Panc1 (cell line): ENCODE measurements around the gene FAM83D. TPM values are rescaled to one million over a fixed set of nuclear protein-coding genes. Genes with fewer than 3 reads are reported as not detected.

Source experiments
- ATAC-seq: fragments of 200-7000 bp; cut with Tn5 transposase; 2 replicates; pipeline ENCODE4 v1.9.1; 2020; ENCODE audit warnings: mild to moderate bottlenecking, moderate library complexity
- BruUV-seq: library from RNA; stranded (reverse); fragments of 400-500 nt; replicated peaks from 2 replicates; lab custom pipeline; 2021; lab: Mats Ljungman, UMichigan
- CTCF ChIA-PET: fragments of 300-600 bp; sonication (Branson Sonifier 250); formaldehyde crosslinking; loops from one replicate; lab custom pipeline; 2022; ENCODE audit warnings: antibody characterized with exemption; lab: Charles Lee
- POLR2A ChIA-PET: fragments of 300-600 bp; sonication (Branson Sonifier 250); formaldehyde crosslinking; loops from one replicate; lab custom pipeline; 2022; ENCODE audit warnings: antibody characterized with exemption; lab: Charles Lee
- DNase-seq: peaks from one replicate; pipeline ENCODE4 v3.0.0-alpha.2; 2010; ENCODE audit warnings: low read depth, low spot score
- H3K27ac ChIP-seq: 2 replicates; pipeline ENCODE4 v1.5.1; 2011; ENCODE audit warnings: mild to moderate bottlenecking, low read length, inconsistent platforms
- H3K27me3 ChIP-seq: fragments of 200-500 bp; sonication (Bioruptor generic); 2 replicates; pipeline ENCODE4 v1.6.0; 2014; ENCODE audit warnings: low read length, inconsistent platforms; ENCODE audit not compliant: control insufficient read depth, insufficient read depth
- H3K36me3 ChIP-seq: fragments of 200-500 bp; sonication (Bioruptor generic); 2 replicates; pipeline ENCODE4 v1.5.1; 2014; ENCODE audit warnings: inconsistent platforms, mild to moderate bottlenecking, low read length, moderate library complexity; ENCODE audit not compliant: control insufficient read depth, insufficient read depth
- H3K4me1 ChIP-seq: 2 replicates; pipeline ENCODE4 v1.5.1; 2011; ENCODE audit warnings: inconsistent platforms, mild to moderate bottlenecking, low read length, moderate library complexity; ENCODE audit not compliant: control insufficient read depth, insufficient read depth
- H3K4me3 ChIP-seq, 2 experiments: 2 replicates each; pipeline ENCODE4 v1.5.1; 2011 to 2012; ENCODE audit warnings: low read depth in 2 of 2, low read length in 2 of 2, mild to moderate bottlenecking in 2 of 2, inconsistent platforms in 1 of 2, moderate library complexity in 1 of 2
- H3K9me3 ChIP-seq: fragments of 200-500 bp; sonication (Bioruptor generic); 2 replicates; pipeline ENCODE4 v1.5.1; 2014; ENCODE audit warnings: low read depth, mild to moderate bottlenecking, inconsistent platforms, low read length, moderate library complexity; ENCODE audit not compliant: control insufficient read depth, insufficient read depth
- POLR2AphosphoS5 ChIP-seq: IDR thresholded peaks from 2 replicates; pipeline ENCODE4 v1.6.1; 2012; ENCODE audit warnings: mild to moderate bottlenecking, low read depth, low read length, moderate library complexity
- SIN3A ChIP-seq: IDR thresholded peaks from 2 replicates; pipeline ENCODE4 v1.6.1; 2012; ENCODE audit warnings: low read depth, mild to moderate bottlenecking, low read length, moderate library complexity, borderline replicate concordance; ENCODE audit not compliant: insufficient read depth
- TCF7L2 ChIP-seq: IDR thresholded peaks from 2 replicates; pipeline ENCODE4 v1.6.1; 2011; ENCODE audit warnings: mild to moderate bottlenecking, low read depth, low read length, inconsistent platforms
- in situ Hi-C: cut with HindIII; loops from 2 replicates; pipeline ENCODE4 v1.10.0; 2016; ENCODE audit warnings: low sequenced_read_pairs, low pct_unique_long_range_greater_than_20kb
- intact Hi-C: fragments of 100-400 bp; cut with micrococcal nuclease; formaldehyde crosslinking; loops from one replicate; pipeline ENCODE4 v1.10.0; 2022; ENCODE audit not compliant: unreplicated experiment
- total RNA-seq: library from RNA; stranded (reverse); gene quantifications from one replicate; pipeline ENCODE4 v1.2.1, GENCODE V29; 2021; ENCODE audit not compliant: unreplicated experiment
- TF ChIP-seq, protein P1 (sequence below), 2 experiments: IDR thresholded peaks; 2 replicates each; pipeline ENCODE4 v1.6.1; 2011 to 2012; ENCODE audit warnings: low read depth in 2 of 2, control low read depth in 1 of 2, low read length in 1 of 2, mild to moderate bottlenecking in 1 of 2, moderate library complexity in 1 of 2; ENCODE audit not compliant: insufficient read depth in 1 of 2
- TF ChIP-seq, protein P2 (sequence below): fragments of 450-650 bp; IDR thresholded peaks from 2 replicates; pipeline ENCODE4 v1.5.1; 2017; ENCODE audit warnings: mild to moderate bottlenecking

Gene FAM83D
- total RNA-seq, 1 experiment from 2014 or later, result 30.9 TPM

DNA sequence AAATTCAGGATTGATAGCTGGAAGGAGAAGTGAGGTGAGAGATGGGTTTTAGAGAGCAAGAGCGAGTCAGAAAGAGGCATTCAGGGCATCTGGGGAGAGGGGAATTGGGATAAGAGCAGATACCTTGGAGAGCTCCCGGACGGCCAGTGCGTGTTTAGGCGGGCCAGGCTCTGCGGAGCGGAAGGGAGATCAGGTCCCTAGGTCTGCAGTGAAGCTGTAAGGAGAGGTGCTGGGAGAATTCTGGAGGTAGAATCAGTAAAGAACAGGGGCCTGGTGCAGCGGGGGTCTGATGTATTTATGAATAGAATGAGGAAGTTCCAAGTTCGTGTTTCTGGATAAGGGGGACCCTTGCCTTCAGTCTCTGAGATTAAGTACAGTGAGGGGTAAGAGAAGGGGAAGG lies 47.4 kb upstream of the FAM83D start:
- no peak overlapping the region for H3K27ac ChIP-seq
- ChIA-PET POLR2A (no interaction called here), CTCF (interaction anchor here (0.5 kb wide), 1 partner anchor 220 kb away, joined by 4 read pairs; no protein-coding TSS in a partner anchor)
- H3K27me3 ChIP-seq, result no peaks in the 10 kb centered on the region
- intact Hi-C loops (no loop called here), in situ Hi-C loops (no loop called here)
- ATAC-seq, result no peak
- TF ChIP-seq, protein P1, sequence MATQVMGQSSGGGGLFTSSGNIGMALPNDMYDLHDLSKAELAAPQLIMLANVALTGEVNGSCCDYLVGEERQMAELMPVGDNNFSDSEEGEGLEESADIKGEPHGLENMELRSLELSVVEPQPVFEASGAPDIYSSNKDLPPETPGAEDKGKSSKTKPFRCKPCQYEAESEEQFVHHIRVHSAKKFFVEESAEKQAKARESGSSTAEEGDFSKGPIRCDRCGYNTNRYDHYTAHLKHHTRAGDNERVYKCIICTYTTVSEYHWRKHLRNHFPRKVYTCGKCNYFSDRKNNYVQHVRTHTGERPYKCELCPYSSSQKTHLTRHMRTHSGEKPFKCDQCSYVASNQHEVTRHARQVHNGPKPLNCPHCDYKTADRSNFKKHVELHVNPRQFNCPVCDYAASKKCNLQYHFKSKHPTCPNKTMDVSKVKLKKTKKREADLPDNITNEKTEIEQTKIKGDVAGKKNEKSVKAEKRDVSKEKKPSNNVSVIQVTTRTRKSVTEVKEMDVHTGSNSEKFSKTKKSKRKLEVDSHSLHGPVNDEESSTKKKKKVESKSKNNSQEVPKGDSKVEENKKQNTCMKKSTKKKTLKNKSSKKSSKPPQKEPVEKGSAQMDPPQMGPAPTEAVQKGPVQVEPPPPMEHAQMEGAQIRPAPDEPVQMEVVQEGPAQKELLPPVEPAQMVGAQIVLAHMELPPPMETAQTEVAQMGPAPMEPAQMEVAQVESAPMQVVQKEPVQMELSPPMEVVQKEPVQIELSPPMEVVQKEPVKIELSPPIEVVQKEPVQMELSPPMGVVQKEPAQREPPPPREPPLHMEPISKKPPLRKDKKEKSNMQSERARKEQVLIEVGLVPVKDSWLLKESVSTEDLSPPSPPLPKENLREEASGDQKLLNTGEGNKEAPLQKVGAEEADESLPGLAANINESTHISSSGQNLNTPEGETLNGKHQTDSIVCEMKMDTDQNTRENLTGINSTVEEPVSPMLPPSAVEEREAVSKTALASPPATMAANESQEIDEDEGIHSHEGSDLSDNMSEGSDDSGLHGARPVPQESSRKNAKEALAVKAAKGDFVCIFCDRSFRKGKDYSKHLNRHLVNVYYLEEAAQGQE (IDR thresholded peaks at IDR 0.05; ENCODE audit: insufficient read depth in 1 of 2, low read depth in 2 of 2, low read length in 1 of 2), result peak; percentile 84 to 85
- TF ChIP-seq TCF7L2, result no peak
- H3K4me1 ChIP-seq, result peaks cover 3% of the 10 kb centered on the region; the same call in 1 of the 2 replicates
- no TSS peak for BruUV-seq
- H3K4me3 ChIP-seq, result no peak overlapping the region
- H3K9me3 ChIP-seq, result no peaks in the 10 kb centered on the region
- DNase-seq, result no peak
- H3K36me3 ChIP-seq, result no peaks in the 10 kb centered on the region

DNA sequence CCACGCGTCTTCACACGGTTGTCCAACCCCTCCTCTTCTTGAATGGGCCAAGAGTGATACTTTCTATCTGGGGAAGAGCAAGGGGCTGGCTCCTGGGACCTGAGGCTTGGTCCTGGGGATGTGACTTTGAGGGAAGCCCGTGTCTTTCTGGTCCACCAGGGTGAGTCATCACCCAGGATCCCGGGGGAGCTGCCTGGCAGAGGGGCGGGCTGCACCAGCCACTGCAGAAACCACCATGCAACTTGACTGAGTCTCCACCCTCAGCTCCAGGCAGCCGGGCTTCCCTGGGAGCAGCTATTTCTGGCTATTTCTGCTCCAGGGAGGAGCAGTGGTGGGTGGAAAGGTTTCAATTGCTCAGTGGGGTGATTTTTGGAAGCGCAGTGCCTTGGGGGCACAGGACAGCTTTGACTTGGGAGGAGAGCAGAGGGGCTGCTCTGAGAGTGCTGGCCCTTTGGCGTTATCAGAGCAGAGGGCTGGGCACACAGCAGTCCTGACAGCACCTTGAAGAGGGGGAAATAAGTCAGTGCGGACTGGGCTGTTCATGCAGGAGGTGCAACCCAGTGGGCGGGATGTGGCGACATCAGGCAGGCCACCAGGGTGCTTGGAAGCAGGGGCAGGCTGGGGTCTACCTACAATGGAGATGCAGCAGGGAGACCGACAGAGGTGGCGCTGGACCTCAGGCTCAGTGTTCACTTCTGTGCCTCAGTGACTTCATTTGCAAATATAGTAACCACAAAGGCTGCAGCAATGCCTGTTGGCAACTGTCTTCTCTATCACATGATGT lies 45.1 kb upstream of the FAM83D start:
- TF ChIP-seq SIN3A (no peak), POLR2AphosphoS5 (no peak), TCF7L2 (no peak)
- TF ChIP-seq, protein P2, sequence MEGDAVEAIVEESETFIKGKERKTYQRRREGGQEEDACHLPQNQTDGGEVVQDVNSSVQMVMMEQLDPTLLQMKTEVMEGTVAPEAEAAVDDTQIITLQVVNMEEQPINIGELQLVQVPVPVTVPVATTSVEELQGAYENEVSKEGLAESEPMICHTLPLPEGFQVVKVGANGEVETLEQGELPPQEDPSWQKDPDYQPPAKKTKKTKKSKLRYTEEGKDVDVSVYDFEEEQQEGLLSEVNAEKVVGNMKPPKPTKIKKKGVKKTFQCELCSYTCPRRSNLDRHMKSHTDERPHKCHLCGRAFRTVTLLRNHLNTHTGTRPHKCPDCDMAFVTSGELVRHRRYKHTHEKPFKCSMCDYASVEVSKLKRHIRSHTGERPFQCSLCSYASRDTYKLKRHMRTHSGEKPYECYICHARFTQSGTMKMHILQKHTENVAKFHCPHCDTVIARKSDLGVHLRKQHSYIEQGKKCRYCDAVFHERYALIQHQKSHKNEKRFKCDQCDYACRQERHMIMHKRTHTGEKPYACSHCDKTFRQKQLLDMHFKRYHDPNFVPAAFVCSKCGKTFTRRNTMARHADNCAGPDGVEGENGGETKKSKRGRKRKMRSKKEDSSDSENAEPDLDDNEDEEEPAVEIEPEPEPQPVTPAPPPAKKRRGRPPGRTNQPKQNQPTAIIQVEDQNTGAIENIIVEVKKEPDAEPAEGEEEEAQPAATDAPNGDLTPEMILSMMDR, result no peak
- TF ChIP-seq, protein P1 (IDR thresholded peaks at IDR 0.05; ENCODE audit: insufficient read depth in 1 of 2, low read depth in 2 of 2, low read length in 1 of 2), result no peak
- POLR2A ChIA-PET, result no interaction called here
- H3K27me3 ChIP-seq, result no peaks in the 10 kb centered on the region
- CTCF ChIA-PET, result no interaction called here
- no peak overlapping the region for H3K4me3 ChIP-seq
- no peaks in the 10 kb centered on the region for H3K9me3 ChIP-seq
- no TSS peak for BruUV-seq
- in situ Hi-C loops (no loop called here), intact Hi-C loops (no loop called here)
- no peaks in the 10 kb centered on the region for H3K36me3 ChIP-seq
- DNase-seq (no peak), ATAC-seq (peak; percentile 31; the same call in 1 of the 2 replicates)
- no peaks in the 10 kb centered on the region for H3K4me1 ChIP-seq
- H3K27ac ChIP-seq, result no peak overlapping the region
